Keratinocyte (primary cell): ENCODE measurements around the gene PARN.

Experiments used
- EZH2 ChIP-seq: IDR thresholded peaks from one replicate; pipeline ENCODE4 v1.6.1; 2012; ENCODE audit warnings: inconsistent platforms, mild to moderate bottlenecking, low read length, moderate library complexity
- TF ChIP-seq, protein P1 (sequence below), 3 experiments: IDR thresholded peaks in 1 of 3; conservative IDR thresholded peaks in 1 of 3; optimal IDR thresholded peaks in 1 of 3; 2 replicates in 2 of 3; 3 replicates in 1 of 3; pipeline versions ENCODE3 to v1.5.1; 2011; ENCODE audit warnings: low read length in 3 of 3, mild to moderate bottlenecking in 3 of 3, moderate library complexity in 2 of 3, control low read depth in 1 of 3, inconsistent platforms in 1 of 3; ENCODE audit not compliant: insufficient read depth in 2 of 3; ENCODE audit errors: extremely low read depth in 1 of 3

DNA sequence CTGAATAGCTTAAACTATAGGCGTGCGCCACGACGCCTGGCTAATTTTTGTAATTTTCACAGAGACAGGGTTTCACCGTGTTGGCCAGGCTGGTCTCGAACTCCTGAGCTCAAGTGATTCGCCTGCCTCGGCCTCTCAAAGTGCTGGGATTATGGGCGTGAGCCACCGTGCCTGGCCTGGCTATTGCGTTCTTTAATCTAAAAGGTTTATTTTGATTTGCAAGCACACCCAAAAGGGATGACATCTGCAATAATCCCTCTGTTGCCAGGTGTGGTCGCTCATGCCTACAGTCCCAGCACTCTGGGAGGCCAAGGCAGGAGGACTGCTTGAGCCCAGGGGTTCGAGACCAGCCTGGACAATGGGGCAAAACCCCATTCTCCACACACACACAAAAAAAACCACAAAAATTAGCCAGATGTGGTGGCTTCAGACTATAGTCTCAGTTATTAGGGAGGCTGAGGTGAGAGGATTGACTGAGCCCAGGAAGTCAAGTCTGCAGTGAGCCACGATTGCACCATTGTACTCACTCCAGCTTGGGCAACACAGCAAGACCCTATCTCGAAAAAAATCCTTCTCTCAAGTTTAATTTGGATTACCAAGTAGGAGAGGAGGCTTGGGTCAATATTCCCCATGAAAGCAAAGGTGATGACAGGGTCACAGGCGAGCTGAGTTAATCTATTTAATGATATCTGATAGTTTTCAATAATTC lies 144.1 kb downstream of the PARN start:
- TF ChIP-seq, protein P1, sequence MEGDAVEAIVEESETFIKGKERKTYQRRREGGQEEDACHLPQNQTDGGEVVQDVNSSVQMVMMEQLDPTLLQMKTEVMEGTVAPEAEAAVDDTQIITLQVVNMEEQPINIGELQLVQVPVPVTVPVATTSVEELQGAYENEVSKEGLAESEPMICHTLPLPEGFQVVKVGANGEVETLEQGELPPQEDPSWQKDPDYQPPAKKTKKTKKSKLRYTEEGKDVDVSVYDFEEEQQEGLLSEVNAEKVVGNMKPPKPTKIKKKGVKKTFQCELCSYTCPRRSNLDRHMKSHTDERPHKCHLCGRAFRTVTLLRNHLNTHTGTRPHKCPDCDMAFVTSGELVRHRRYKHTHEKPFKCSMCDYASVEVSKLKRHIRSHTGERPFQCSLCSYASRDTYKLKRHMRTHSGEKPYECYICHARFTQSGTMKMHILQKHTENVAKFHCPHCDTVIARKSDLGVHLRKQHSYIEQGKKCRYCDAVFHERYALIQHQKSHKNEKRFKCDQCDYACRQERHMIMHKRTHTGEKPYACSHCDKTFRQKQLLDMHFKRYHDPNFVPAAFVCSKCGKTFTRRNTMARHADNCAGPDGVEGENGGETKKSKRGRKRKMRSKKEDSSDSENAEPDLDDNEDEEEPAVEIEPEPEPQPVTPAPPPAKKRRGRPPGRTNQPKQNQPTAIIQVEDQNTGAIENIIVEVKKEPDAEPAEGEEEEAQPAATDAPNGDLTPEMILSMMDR (optimal IDR thresholded peaks at IDR 0.05 in 1 of 3, IDR thresholded peaks at IDR 0.05 in 1 of 3, conservative IDR thresholded peaks at IDR 0.05 in 1 of 3; ENCODE audit: extremely low read depth in 1 of 3, insufficient read depth in 2 of 3, low read length in 3 of 3): no peak
- no peak for TF ChIP-seq EZH2
